Left kidney (tissue), 2 donors: ENCODE data around the gene HDAC2. TPM values are rescaled to one million over a fixed set of nuclear protein-coding genes. Genes with fewer than 3 reads are reported as not detected.
"Not testable (repeated sequence)": the region's sequence is repeated elsewhere in the genome, so short reads cannot be mapped to it uniquely, and the experiment has no call there.

Experiments used
- DNase-seq: peaks from one replicate; pipeline ENCODE4 v3.0.0-alpha.2; 2013
- polyA plus RNA-seq: library from polyadenylated mRNA; unstranded; fragments of 120-200 nt; gene quantifications from one replicate; pipeline ENCODE4 v1.2.1, GENCODE V29; 2013; ENCODE audit not compliant: insufficient read length

HDAC2 gene
- polyA plus RNA-seq, 1 donor, result 280 TPM

GRCh38 chr6:113920663-113921267 lies 50.2 kb downstream of the HDAC2 start:
- DNase-seq, result no peak

- DNase-seq, result not testable (repeated sequence)
Measured at GRCh38 chr6:113910285-113910684, 60.7 kb downstream of the HDAC2 start.

GRCh38 chr6:113909224-113909856 lies 61.6 kb downstream of the HDAC2 start:
- peak; percentile 82 for DNase-seq

- no peak for DNase-seq
Measured at GRCh38 chr6:113908801-113909200, 62.1 kb downstream of the HDAC2 start.

- DNase-seq, result no peak
Measured at GRCh38 chr6:113907102-113907815, 63.7 kb downstream of the HDAC2 start.

GRCh38 chr6:113903666-113904330 lies 67.2 kb downstream of the HDAC2 start:
- peak; percentile 68 for DNase-seq

- DNase-seq, result no peak
Measured at GRCh38 chr6:113901482-113901881, 69.5 kb downstream of the HDAC2 start.

GRCh38 chr6:113894712-113895674 lies 76.0 kb downstream of the HDAC2 start:
- no peak for DNase-seq

- no peak for DNase-seq
Measured at GRCh38 chr6:113893866-113894265, 77.1 kb downstream of the HDAC2 start.

- DNase-seq, result no peak
Measured at GRCh38 chr6:113893451-113893850, 77.5 kb downstream of the HDAC2 start.

GRCh38 chr6:113888956-113889630 lies 81.9 kb downstream of the HDAC2 start:
- DNase-seq, result no peak

GRCh38 chr6:113888493-113888892 lies 82.5 kb downstream of the HDAC2 start:
- no peak for DNase-seq

GRCh38 chr6:113886512-113886911 lies 84.4 kb downstream of the HDAC2 start:
- DNase-seq, result no peak

GRCh38 chr6:113884011-113884410 lies 86.9 kb downstream of the HDAC2 start:
- DNase-seq, result no peak

Other genes with a start within 250 kb of the HDAC2 start
- gene MARCKS, start 113.8 kb downstream of the HDAC2 start, polyA plus RNA-seq, result 277 TPM